ENCODE data around the gene SPEG.
"Not testable (repeated sequence)": the region's sequence is repeated elsewhere in the genome, so short reads cannot be mapped to it uniquely, and the experiment has no call there.

SPEG gene

DNA sequence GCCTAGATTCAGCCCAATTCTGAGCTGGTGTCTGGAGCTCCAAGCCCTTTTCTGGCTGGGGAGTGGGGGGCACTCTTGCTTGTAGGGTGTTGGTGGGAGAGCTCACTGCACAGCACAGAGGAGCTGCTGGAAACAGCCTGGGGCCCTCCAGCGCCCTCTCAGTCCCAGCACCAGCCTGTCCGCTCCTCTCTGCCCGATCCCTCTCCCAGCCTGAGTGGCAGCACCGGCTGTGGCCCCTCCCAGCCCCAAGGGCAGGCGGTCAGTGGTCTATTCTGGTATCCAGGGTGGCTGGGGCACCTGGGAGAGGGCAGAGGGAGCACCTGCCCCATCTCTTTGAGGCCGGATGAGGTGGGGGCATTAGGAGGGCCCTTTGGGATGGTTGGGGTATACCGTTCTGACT, 29.7 kb upstream of the SPEG start:
- no peak for DNase-seq (ENCODE audit: low read depth in 1 of 2, low spot score in 1 of 2)

GRCh38 chr2:219405451-219405850, 29.2 kb upstream of the SPEG start:
- DNase-seq (ENCODE audit: low read depth in 1 of 2, low spot score in 1 of 2) = no peak

DNA sequence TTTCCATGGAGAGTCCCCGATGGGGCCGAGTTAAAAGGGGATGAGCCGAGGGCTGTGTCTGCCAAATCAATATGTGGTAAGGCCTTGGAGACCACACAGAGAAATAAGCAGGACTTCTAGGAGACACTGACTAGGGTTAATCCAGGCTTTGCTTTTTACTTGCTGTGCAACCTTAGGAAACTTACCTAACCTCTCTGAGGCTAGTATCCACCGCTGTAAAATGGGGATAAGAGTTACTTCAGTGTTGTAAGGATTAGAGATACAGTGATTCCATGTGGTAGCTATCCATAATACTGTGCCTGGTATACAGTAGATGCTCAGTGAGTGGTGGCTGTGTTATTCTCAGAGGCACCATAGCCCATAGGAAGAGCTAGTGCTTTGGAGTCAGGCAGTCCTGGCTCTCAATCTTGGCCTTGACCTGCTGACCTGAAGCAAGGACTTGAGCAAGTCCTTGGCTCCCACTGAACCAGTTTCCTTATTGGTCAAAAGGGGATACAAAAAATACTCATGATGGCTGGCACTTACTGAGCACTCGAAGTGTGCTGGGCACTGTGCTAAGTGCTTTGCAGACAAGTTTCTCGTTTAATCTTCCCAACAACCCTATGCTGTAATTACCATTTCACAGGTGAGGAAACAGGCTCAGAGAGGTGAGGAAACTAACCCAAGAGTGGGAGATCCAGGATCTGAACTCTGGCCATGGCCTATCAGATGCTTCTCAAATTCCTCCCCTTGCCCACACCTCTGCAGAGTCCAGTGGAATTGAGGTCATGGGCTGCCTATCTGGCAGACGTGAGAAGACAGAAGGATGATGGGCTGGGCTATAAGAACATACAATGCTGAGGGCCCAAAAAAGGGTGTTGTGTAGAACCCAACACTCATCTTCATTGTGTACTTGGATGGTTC, 28.4 kb upstream of the SPEG start:
- DNase-seq (ENCODE audit: low read depth in 1 of 2, low spot score in 1 of 2) = no peak

DNA sequence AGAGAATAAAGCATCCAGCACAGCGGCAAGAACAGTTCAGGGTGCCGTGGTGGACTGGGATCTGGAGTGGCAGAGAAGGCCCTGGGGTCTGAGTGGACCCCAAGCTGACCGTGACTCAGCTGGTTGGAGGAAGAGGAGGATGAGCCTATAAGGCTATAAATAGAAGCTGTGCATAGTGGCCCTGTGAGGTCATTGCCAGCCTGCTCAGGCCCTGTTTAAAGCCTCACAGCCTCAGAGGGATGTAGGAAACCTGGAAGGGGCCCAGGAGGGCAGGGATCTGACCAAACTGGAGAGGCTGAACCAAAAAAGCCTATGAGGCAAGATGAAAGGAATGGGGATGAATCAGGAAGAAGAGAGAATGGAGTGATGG, 27.8 kb upstream of the SPEG start:
- DNase-seq (ENCODE audit: low read depth in 1 of 2, low spot score in 1 of 2) = no peak

DNA sequence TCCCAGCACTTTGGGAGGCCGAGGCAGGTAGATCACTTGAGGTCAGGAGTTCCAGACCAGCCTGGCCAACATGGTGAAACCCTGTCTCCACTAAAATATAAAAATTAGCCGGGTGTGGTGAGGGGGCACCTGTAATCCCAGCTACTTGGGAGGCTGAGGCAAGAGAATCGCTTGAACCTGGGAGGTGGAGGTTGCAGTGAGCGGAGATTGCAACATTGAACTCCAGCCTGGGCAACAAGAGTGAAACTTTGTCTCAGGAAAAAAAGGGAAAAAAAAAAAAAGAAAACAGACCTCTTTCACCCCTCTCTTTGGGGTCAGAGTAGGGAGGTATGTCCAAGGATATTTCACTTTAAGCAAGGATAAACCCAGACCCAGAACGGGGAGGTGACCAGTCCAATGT, 27.3 kb upstream of the SPEG start:
- not testable (repeated sequence) for DNase-seq (ENCODE audit: low read depth in 1 of 2, low spot score in 1 of 2)

- DNase-seq (ENCODE audit: low read depth in 1 of 2, low spot score in 1 of 2) = no peak
Measured at GRCh38 chr2:219408204-219408603, 26.4 kb upstream of the SPEG start.

- no peak for DNase-seq (ENCODE audit: low read depth in 1 of 2, low spot score in 1 of 2)
Measured at GRCh38 chr2:219408631-219409030, 26.0 kb upstream of the SPEG start.

- DNase-seq (ENCODE audit: low read depth in 1 of 2, low spot score in 1 of 2) = no peak
Measured at GRCh38 chr2:219409619-219410018, 25.0 kb upstream of the SPEG start.

GRCh38 chr2:219410390-219410789, 24.3 kb upstream of the SPEG start:
- DNase-seq (ENCODE audit: low read depth in 1 of 2, low spot score in 1 of 2) = no peak

GRCh38 chr2:219414857-219415256, 19.8 kb upstream of the SPEG start:
- DNase-seq (ENCODE audit: low read depth in 1 of 2, low spot score in 1 of 2) = no peak

DNA sequence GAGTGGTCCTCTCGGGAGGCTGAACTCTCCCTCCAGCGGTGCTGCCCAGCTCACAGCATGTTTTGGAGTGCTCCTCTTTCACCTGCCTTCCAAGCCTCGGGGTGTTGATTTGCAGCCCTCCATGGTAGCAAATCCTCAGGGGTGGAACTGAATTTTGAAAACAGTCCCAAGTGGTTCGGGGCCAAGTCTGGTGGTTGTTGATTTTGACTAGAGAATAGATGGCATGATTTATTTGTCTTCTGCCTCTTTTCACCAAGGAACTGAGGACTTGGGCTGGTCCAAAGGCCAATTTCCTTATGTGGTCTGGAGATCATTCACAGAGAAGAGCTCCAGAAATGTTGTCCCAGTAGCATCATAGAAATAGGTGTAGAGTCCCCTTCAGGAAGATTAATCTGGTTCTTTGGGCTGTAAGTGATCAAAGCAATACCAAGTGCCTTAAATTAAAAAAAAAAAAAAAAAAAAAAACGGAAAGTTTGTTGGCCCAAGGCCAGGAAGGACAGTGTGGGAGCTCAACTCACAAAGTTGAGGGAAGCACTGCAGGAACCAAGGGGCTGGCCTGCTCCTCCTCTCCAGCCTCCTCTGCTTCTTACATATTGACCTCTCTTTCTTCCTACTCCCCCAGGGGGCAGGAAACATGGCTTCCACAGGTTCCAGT, 18.9 kb upstream of the SPEG start:
- DNase-seq (ENCODE audit: low read depth in 1 of 2, low spot score in 1 of 2) = no peak

GRCh38 chr2:219416235-219416602, 18.4 kb upstream of the SPEG start:
- no peak for DNase-seq (ENCODE audit: low read depth in 1 of 2, low spot score in 1 of 2)

DNA sequence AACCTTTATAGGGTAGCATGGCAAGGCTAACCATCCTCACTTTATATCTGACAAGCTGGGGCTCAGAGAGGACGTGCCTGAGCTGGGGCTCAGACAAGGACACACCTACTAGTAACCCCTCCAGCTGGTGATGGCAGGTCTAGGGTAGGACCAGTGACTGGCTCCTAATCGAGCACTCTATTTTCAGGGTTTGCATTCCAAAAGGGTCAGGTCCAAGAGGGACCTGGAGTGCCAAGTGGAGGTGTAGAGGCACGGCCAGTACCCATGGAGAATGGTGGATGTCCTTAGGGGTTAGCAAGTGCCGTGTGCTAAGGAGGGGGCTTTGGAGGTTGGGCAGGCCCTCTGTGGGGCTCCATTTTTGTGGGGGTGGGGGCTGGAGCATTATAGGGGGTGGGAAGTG, 17.7 kb upstream of the SPEG start:
- no peak for DNase-seq (ENCODE audit: low read depth in 1 of 2, low spot score in 1 of 2)

GRCh38 chr2:219417374-219417773, 17.3 kb upstream of the SPEG start:
- no peak for DNase-seq (ENCODE audit: low read depth in 1 of 2, low spot score in 1 of 2)

DNA sequence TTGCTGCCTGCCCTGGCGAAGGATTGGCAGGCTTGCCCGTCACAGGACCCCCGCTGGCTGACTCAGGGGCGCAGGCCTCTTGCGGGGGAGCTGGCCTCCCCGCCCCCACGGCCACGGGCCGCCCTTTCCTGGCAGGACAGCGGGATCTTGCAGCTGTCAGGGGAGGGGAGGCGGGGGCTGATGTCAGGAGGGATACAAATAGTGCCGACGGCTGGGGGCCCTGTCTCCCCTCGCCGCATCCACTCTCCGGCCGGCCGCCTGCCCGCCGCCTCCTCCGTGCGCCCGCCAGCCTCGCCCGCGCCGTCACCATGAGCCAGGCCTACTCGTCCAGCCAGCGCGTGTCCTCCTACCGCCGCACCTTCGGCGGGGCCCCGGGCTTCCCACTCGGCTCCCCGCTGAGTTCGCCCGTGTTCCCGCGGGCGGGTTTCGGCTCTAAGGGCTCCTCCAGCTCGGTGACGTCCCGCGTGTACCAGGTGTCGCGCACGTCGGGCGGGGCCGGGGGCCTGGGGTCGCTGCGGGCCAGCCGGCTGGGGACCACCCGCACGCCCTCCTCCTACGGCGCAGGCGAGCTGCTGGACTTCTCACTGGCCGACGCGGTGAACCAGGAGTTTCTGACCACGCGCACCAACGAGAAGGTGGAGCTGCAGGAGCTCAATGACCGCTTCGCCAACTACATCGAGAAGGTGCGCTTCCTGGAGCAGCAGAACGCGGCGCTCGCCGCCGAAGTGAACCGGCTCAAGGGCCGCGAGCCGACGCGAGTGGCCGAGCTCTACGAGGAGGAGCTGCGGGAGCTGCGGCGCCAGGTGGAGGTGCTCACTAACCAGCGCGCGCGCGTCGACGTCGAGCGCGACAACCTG, 16.3 kb upstream of the SPEG start, which contains the start of gene DES:
Gene DES (plus strand): TSS at position 223 of the 857 bp plus-strand sequence. CDS start 86 bp downstream, at position 309.
- no peak for DNase-seq (ENCODE audit: low read depth in 1 of 2, low spot score in 1 of 2)

DNA sequence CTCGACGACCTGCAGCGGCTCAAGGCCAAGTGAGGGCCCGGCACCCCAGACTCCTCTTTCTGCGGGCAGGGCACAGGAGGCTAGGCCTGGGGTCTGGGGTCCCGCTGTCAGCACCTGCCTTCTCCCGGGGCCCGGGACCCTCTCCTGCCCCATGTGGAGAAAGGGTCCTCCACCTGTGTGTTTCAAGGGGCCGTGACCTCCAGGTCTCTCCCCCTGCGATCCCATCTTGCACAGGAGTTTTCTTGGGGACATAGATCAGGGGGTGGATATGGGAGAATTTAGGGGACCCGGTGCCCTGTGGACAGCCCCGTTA, 15.7 kb upstream of the SPEG start:
- no peak for DNase-seq (ENCODE audit: low read depth in 1 of 2, low spot score in 1 of 2)

DNA sequence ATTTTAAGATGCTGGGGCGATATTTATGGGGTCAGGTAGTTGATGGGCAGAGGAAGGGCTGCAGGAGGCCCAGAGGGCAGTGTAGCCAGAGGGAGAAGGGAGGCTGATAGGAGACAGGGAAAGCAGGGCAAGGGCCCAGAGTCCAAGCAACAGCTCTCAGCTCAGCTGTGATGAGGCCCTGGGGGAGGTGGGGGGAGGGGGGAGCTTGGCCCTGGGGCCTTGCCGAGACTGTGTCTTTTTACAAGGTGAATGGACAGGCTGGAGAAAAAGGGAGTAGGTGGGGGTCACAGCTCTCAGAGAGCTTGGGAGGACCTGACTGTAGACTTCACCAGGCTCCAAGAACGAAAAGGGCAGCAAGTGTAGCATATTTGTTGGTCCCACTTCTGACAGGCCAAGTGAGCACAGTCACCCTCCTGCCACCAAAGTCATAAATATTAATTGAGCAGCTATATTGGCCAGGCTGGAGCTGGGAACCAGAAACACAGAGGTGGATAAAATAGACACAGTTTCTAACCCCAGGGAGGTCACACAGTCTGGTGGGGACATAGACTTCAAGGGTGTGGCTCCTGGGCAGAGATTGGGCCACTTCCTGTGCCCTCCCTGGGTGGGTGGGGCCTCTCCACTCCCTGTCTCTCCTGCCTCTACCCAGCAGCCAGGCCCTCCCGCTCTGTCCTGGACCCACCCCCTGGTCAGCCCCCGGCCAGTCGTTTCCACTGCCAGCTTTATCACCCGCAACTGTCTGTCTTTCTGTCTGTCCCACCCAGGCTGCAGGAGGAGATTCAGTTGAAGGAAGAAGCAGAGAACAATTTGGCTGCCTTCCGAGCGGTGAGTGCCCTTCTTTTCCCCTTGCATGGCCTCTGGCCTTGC, 15.1 kb upstream of the SPEG start:
- no peak for DNase-seq (ENCODE audit: low read depth in 1 of 2, low spot score in 1 of 2)

GRCh38 chr2:219420687-219421086, 14.0 kb upstream of the SPEG start:
- DNase-seq (ENCODE audit: low read depth in 1 of 2, low spot score in 1 of 2) = no peak

- no peak for DNase-seq (ENCODE audit: low read depth in 1 of 2, low spot score in 1 of 2)
Measured at GRCh38 chr2:219421323-219421722, 13.3 kb upstream of the SPEG start.

DNA sequence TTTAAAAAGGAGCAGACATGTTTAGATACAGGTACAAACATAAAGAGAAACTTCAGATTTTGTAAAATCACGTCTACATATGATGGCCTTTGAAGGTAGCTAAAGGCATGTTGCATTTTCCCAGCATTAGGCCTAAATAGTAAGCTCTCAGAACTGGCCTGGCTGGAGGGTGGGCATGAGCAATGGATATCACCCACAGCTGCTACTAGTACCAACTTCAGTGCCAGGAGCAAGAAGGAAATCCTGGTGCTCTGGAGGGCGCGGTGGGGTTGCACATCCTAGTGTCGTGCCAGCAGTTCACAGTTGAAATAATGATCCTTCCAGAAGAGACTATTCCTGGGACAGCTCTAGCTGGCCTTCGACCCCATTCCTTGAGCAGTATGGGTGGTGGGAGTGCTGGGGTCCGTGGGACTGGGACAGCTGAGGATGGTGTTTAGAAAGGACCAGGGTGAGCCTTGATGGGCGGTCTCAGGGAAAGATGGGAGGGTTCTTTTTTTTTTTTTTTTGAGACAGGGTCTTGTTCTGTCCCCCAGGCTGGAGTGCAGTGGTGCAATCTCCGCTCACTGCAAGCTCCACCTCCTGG, 11.6 kb upstream of the SPEG start:
- DNase-seq (ENCODE audit: low read depth in 1 of 2, low spot score in 1 of 2) = no peak

All from activated T-helper 1 cell treated with anti-CD3 and anti-CD28 coated beads, Interleukin-2, amount 50 U/mL, for 16 hours (primary cell).